MCF 10A (cell line): ENCODE measurements around the gene KRTAP9-9. TPM values are rescaled to one million over a fixed set of nuclear protein-coding genes. Genes with fewer than 3 reads are reported as not detected.

Experiments
- BruUV-seq: library from RNA; stranded (reverse); fragments of 400-500 nt; replicated peaks from 2 replicates; lab custom pipeline; 2021; lab: Mats Ljungman, UMichigan
- CTCF ChIA-PET: fragments of 300-600 bp; sonication (Branson Sonifier 250); formaldehyde crosslinking; extraction: SDS; loops from one replicate; lab custom pipeline; 2021; ENCODE audit warnings: antibody characterized with exemption, inconsistent platforms; lab: Yijun Ruan, JAX
- POLR2A ChIA-PET: fragments of 300-600, 350-650 bp; sonication (Branson Sonifier 250); formaldehyde crosslinking; extraction: SDS; loops from one replicate; lab custom pipeline; 2020; ENCODE audit warnings: antibody characterized with exemption, inconsistent platforms; lab: Yijun Ruan, JAX
- DNase-seq: peaks from one replicate; pipeline ENCODE4 v3.0.0-alpha.2; 2018; ENCODE audit not compliant: unreplicated experiment
- H3K27ac Mint-ChIP-seq: one replicate; pipeline ENCODE4 v1.8.0; 2022; ENCODE audit warnings: mild to moderate bottlenecking, low read depth, mixed read lengths; ENCODE audit not compliant: unreplicated experiment
- H3K27me3 Mint-ChIP-seq: one replicate; pipeline ENCODE4 v1.8.0; 2022; ENCODE audit warnings: mixed read lengths; ENCODE audit not compliant: insufficient read depth, unreplicated experiment
- H3K36me3 Mint-ChIP-seq: one replicate; pipeline ENCODE4 v1.8.0; 2022; ENCODE audit warnings: mild to moderate bottlenecking, moderate library complexity, mixed read lengths; ENCODE audit not compliant: insufficient read depth, unreplicated experiment
- H3K4me1 Mint-ChIP-seq: one replicate; pipeline ENCODE4 v1.8.0; 2022; ENCODE audit warnings: mixed read lengths; ENCODE audit not compliant: insufficient read depth, unreplicated experiment
- H3K4me3 Mint-ChIP-seq: one replicate; pipeline ENCODE4 v1.8.0; 2022; ENCODE audit warnings: mild to moderate bottlenecking, moderate library complexity, mixed read lengths; ENCODE audit not compliant: unreplicated experiment
- H3K9me3 Mint-ChIP-seq: one replicate; pipeline ENCODE4 v1.8.0; 2022; ENCODE audit warnings: mixed read lengths; ENCODE audit not compliant: unreplicated experiment
- intact Hi-C: fragments of 100-400 bp; cut with micrococcal nuclease; formaldehyde crosslinking; loops from 2 replicates; pipeline ENCODE4 v1.14.1; 2022
- total RNA-seq: library from RNA; stranded (reverse); gene quantifications from 2 replicates; pipeline ENCODE4 v1.2.3, GENCODE V29; 2022
- TF ChIP-seq, protein P1 (sequence below): fragments of 200-600 bp; IDR thresholded peaks from one replicate; pipeline ENCODE4 v1.8.0; 2022; ENCODE audit warnings: antibody characterized with exemption, mild to moderate bottlenecking; ENCODE audit not compliant: unreplicated experiment

KRTAP9-9 gene
- total RNA-seq, 1 experiment from 2014 or later, result not detected

DNA sequence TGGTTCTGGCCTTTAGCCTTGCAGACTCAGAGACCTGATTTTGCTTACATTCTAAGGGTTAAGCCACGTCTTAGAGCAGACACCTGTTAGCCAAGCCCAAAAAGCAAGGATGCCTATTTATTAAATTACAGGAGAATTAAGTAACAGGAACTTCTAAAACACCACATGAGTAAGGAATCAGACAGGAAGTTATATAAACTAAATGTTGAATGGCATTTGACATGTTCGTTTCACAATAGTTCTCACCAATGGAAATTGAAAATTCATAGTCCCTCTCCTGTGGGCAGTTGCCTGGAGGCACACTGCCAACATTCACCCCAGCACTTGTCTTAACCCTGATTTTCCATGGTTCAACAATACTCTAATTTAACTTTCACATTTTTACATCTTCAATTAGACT is 29.4 kb downstream of the KRTAP9-9 start:
- Mint-ChIP-seq H3K36me3 (no peaks in the 10 kb centered on the region), H3K4me1 (no peaks in the 10 kb centered on the region), H3K4me3 (no peak overlapping the region), H3K27ac (no peak overlapping the region), H3K9me3 (no peaks in the 10 kb centered on the region), H3K27me3 (peaks cover 41% of the 10 kb centered on the region)
- intact Hi-C loops, result no loop called here
- no TSS peak for BruUV-seq
- ChIA-PET CTCF (no interaction called here), POLR2A (no interaction called here)
- TF ChIP-seq, protein P1, sequence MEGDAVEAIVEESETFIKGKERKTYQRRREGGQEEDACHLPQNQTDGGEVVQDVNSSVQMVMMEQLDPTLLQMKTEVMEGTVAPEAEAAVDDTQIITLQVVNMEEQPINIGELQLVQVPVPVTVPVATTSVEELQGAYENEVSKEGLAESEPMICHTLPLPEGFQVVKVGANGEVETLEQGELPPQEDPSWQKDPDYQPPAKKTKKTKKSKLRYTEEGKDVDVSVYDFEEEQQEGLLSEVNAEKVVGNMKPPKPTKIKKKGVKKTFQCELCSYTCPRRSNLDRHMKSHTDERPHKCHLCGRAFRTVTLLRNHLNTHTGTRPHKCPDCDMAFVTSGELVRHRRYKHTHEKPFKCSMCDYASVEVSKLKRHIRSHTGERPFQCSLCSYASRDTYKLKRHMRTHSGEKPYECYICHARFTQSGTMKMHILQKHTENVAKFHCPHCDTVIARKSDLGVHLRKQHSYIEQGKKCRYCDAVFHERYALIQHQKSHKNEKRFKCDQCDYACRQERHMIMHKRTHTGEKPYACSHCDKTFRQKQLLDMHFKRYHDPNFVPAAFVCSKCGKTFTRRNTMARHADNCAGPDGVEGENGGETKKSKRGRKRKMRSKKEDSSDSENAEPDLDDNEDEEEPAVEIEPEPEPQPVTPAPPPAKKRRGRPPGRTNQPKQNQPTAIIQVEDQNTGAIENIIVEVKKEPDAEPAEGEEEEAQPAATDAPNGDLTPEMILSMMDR, result no peak
- no peak for DNase-seq

DNA sequence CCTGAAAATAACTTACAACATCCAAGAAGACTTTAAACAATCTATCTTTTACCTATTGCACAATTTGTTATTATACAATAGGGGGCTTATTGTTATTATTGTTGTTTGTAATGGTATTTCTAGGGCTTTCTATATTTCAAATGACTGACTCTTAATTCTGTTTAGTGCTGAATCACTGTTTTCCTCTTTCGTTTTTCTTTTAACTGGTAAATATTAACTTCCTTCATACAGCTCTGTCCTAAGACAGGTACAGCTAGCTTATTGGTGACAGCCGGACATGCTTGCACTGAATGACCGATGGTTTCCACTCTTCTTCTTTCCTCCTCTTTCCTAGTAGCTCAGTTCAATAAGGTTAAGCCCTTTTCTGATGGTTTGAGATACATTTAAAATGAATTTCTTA is 31.9 kb downstream of the KRTAP9-9 start:
- ChIA-PET CTCF (interaction anchor here (0.7 kb wide), 1 partner anchor 72 kb away, joined by 4 read pairs; no protein-coding TSS in a partner anchor), POLR2A (no interaction called here)
- Mint-ChIP-seq H3K9me3 (no peaks in the 10 kb centered on the region), H3K27ac (no peak overlapping the region), H3K36me3 (no peaks in the 10 kb centered on the region), H3K4me3 (no peak overlapping the region), H3K4me1 (no peaks in the 10 kb centered on the region), H3K27me3 (peaks cover 20% of the 10 kb centered on the region)
- no peak for DNase-seq
- TF ChIP-seq, protein P1, result no peak
- intact Hi-C loops, result no loop called here
- BruUV-seq, result no TSS peak

DNA sequence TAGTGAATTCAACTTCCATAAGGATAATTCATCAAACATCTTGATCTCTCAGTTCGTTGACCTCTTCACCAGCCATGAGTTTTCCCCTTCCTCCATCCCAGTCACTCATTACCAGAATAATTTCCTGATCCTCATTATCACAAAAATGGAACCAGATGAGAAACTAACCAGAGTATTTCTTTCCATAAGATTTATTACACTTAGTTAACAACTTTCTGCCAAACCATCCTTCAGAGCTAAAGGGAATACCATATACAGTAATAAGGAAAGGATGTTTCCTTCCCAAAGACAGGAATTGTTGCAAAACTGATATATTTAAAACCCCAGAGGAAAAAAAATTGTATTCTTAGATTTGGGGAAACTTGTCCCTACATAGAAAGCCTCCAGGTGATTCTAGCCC is 38.8 kb downstream of the KRTAP9-9 start:
- ChIA-PET CTCF (no interaction called here), POLR2A (no interaction called here)
- no peak for DNase-seq
- Mint-ChIP-seq H3K4me3 (no peak overlapping the region), H3K36me3 (no peaks in the 10 kb centered on the region), H3K27ac (no peak overlapping the region), H3K9me3 (no peaks in the 10 kb centered on the region), H3K27me3 (no peaks in the 10 kb centered on the region), H3K4me1 (no peaks in the 10 kb centered on the region)
- TF ChIP-seq, protein P1, result no peak
- intact Hi-C loops, result no loop called here
- no TSS peak for BruUV-seq

DNA sequence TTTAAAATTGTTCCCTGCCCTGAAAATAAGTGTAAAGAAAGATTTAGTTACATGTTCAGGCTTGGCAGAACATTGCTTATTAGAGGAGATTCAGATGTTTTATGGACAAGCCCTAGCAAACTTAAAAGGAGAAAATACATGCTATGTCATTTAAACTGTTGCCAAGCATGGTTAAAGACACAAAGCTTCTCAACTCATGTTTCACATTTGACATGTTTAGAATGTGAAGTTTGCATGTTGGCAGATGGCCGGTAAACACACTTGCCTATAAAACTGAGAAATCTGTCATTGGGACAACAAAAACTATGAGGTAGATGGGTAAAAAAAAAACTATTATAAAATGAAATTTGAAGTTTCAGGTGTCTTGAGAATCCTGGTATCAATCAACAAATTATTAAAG is 41.7 kb downstream of the KRTAP9-9 start:
- Mint-ChIP-seq H3K36me3 (no peaks in the 10 kb centered on the region), H3K9me3 (no peaks in the 10 kb centered on the region), H3K4me3 (no peak overlapping the region), H3K27me3 (no peaks in the 10 kb centered on the region), H3K4me1 (peaks cover 9% of the 10 kb centered on the region), H3K27ac (no peak overlapping the region)
- POLR2A ChIA-PET, result interaction anchor here (0.8 kb wide), 1 partner anchor 25 kb away, joined by 6 read pairs; no protein-coding TSS in a partner anchor
- DNase-seq, result no peak
- TF ChIP-seq, protein P1, result no peak
- CTCF ChIA-PET, result no interaction called here
- BruUV-seq, result no TSS peak
- intact Hi-C loops, result no loop called here
